Activated naive CD4-positive, alpha-beta T cell treated with anti-CD3 and anti-CD28 coated beads, Interleukin-2, amount 50 U/mL, for 72 hours (primary cell): ENCODE data around the gene BTBD7. TPM values are rescaled to one million over a fixed set of nuclear protein-coding genes. Genes with fewer than 3 reads are reported as not detected.
"Not testable (repeated sequence)": the region's sequence is repeated elsewhere in the genome, so short reads cannot be mapped to it uniquely, and the experiment has no call there.

Experiments used
- ATAC-seq, 2 donors: fragments of 150-1000 bp; cut with Tn5 transposase; 2 replicates each; pipeline ENCODE4 v1.10.0; 2021; ENCODE audit warnings: mild to moderate bottlenecking in 2 of 2, moderate library complexity in 2 of 2
- DNase-seq, 2 donors: peaks; one replicate each; pipeline ENCODE4 v3.0.0; 2021 to 2022; ENCODE audit warnings: low spot score in 2 of 2
- H3K27ac Mint-ChIP-seq, 2 donors: one replicate each; pipeline ENCODE4 v1.8.0; 2022; ENCODE audit warnings: mild to moderate bottlenecking in 2 of 2, mixed read lengths in 2 of 2
- H3K36me3 Mint-ChIP-seq, 2 donors: one replicate each; pipeline ENCODE4 v1.8.0; 2022; ENCODE audit warnings: mixed read lengths in 2 of 2
- H3K9me3 Mint-ChIP-seq, 2 donors: one replicate each; pipeline ENCODE4 v1.8.0; 2022; ENCODE audit warnings: mixed read lengths in 2 of 2
- total RNA-seq, 2 donors: library from RNA; stranded (reverse); gene quantifications; one replicate each; pipeline ENCODE4 v1.2.3, GENCODE V29; 2022

The BTBD7 gene
- total RNA-seq, 2 donors from 2014 or later, result 9.7 to 16.5 TPM

GRCh38 chr14:93239869-93240677 is 92.8 kb downstream of the BTBD7 start:
- Mint-ChIP-seq H3K9me3 (no peaks in the 10 kb centered on the region), H3K27ac (no peak overlapping the region), H3K36me3 (peaks cover 0 to 5% of the 10 kb centered on the region in 2 donors)
- ATAC-seq (peak; percentile 47 to 93), DNase-seq (no peak)

GRCh38 chr14:93234798-93235197 is 98.0 kb downstream of the BTBD7 start:
- no peaks in the 10 kb centered on the region for H3K9me3 Mint-ChIP-seq
- no peak overlapping the region for H3K27ac Mint-ChIP-seq
- no peak for ATAC-seq
- DNase-seq, result no peak
- H3K36me3 Mint-ChIP-seq, result no peaks in the 10 kb centered on the region

- not testable (repeated sequence) for H3K36me3 Mint-ChIP-seq, ATAC-seq, H3K9me3 Mint-ChIP-seq, H3K27ac Mint-ChIP-seq, DNase-seq
Observed at GRCh38 chr14:93233078-93233477, 99.8 kb downstream of the BTBD7 start.

GRCh38 chr14:93232159-93232558 is 100.7 kb downstream of the BTBD7 start:
- ATAC-seq (peak in 1 of 2 donors; percentile 12), DNase-seq (no peak)
- Mint-ChIP-seq H3K9me3 (no peaks in the 10 kb centered on the region), H3K27ac (no peak overlapping the region), H3K36me3 (peaks cover 9% of the 10 kb centered on the region in 2 donors)

DNA sequence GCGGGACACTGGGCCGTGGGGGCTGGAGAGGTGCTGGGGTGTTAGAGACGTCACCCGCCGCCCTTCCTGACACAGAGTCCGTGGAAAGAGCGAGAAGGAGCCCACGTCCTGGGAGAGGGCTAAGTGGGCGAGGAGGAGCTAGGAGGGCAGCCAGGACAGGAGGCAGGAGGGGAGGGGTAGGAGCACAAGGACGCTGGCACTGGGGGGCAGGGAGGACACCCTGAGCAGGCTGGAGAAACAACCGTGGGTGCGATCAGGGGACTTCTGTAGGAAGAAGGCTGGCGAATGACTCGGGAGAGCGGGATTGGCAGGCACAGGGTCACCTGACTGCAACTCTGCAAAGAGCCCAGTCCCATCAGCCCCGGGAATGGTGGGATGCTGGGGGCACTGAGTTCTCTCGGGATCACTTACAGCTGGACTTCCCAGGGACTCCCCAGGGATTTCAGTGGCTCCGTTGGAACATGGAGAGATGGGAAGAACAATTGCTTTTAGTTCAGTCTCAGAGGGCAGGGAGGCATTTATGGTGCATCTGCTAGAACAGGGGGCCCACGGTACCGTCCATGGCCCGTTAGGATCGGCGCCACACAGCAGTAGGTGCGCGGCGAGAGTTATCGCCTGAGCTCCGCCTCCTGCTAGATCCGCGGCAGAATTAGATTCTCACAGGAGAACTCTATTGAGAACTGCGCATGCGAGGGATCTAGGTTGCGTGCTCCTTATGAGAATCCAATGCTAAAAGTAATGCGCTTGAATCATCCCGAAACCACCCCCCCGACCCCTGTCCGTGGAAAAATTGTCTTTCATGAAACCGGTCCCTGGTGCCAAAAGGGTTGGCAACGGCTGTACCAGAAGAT is 101.5 kb downstream of the BTBD7 start:
- H3K36me3 Mint-ChIP-seq, result peaks cover 12 to 14% of the 10 kb centered on the region in 2 donors

DNA sequence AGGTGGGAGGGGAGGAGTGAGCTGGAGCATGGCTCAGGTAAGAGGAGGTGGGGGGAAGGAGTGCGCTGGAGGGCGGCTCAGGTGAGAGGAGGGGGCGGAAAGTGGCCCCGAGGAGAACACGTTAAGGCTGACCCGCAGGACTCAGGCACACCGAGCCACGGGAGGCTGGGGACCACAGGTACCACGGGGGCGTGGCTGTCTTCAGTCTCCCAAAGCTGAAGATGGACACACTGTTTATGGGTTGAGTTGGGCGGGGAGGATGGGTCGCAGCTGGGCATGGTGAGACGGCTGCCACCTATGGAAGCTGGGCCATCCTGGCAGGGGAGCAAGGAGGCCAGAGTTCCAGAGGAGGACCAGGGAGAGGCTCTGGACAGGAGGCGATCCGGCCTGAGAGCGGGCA is 102.3 kb downstream of the BTBD7 start:
- no peak for DNase-seq
- Mint-ChIP-seq H3K9me3 (no peaks in the 10 kb centered on the region), H3K27ac (peak overlapping the region in 1 of 2 donors; percentile 52), H3K36me3 (peaks cover 12 to 19% of the 10 kb centered on the region in 2 donors)
- peak in 1 of 2 donors; percentile 19 for ATAC-seq

More for the DNA sequence above, 101.5 kb downstream of the BTBD7 start:
- DNase-seq (no peak), ATAC-seq (peak; percentile 35 to 52)
- Mint-ChIP-seq H3K27ac (peak overlapping the region in 1 of 2 donors; percentile 52), H3K9me3 (no peaks in the 10 kb centered on the region)

DNA sequence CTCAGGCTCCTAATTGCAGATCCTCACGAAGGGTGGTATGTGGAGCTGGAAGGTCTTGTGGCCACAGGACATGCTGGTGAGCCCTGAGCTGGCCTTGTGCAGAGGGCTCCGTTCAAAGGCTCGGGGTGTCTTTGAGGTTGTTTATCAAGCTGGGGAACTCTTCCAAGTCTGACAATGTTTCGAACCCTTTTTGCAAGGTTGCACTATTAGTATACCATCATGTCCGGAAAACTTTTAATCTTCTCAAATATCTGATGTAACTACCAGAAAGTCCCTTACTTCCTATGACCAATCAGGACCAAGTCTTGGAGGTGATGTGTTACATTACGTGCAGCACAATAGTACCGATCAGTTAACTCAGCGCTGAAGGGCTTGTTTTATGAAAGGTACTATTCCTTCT is 104.3 kb downstream of the BTBD7 start:
- Mint-ChIP-seq H3K27ac (no peak overlapping the region), H3K9me3 (no peaks in the 10 kb centered on the region)
- ATAC-seq, result no peak

GRCh38 chr14:93223565-93223964 is 109.3 kb downstream of the BTBD7 start:
- DNase-seq, result no peak

More for the DNA sequence above, 104.3 kb downstream of the BTBD7 start:
- no peak for DNase-seq
- peaks cover 12 to 25% of the 10 kb centered on the region in 2 donors for H3K36me3 Mint-ChIP-seq

DNA sequence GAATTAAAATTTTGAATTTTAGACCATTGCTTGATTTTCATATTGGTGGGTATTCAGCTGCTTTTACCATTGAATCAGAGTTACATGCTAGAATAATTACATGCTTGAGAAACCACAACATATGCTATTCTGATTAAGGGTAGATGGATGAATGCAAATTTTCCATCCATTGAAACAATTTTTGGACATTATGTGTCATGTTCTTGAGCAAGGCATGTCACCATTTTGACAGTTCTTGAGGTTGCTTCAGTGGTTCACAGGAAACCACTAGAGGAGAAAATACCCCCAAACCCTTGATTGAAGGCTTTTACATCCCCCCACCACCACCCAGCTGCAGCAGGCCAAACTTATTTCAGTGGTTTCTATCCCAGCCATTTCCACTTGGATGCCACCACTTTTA is 112.3 kb downstream of the BTBD7 start:
- peaks cover 27% of the 10 kb centered on the region in 2 donors for H3K36me3 Mint-ChIP-seq
- ATAC-seq (no peak), DNase-seq (no peak)
- H3K27ac Mint-ChIP-seq, result no peak overlapping the region
- H3K9me3 Mint-ChIP-seq, result no peaks in the 10 kb centered on the region

More at GRCh38 chr14:93223565-93223964, 109.3 kb downstream of the BTBD7 start:
- H3K9me3 Mint-ChIP-seq, result no peaks in the 10 kb centered on the region
- H3K36me3 Mint-ChIP-seq, result peaks cover 32 to 36% of the 10 kb centered on the region in 2 donors
- no peak for ATAC-seq
- H3K27ac Mint-ChIP-seq, result no peak overlapping the region

DNA sequence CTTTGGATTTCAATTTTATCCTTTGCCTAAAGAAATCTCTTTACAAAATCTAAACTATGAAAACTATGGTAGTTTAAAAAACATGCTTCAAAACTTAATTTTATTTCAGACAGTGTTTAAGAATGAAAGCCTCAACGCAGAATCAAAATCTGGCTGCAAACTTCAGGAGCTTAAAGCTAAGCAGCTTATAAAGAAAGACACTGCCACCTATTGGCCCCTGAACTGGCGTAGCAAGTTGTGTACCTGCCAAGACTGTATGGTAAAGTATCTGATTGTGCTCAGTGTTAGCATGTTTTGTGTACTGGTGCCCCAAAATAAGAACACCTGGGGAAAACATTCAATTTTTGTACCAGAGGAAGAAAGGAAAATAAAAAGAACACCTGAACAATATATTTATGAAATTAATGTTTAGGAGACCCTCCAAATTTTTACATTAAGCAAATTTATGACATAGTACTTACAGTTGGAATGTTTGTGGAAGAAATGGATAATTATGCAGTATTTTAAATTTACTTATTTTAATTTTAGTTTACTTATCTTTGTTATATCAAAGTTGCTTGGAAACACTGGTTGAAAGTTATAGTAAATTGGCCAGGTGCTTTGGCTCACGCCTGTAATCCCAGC is 113.6 kb downstream of the BTBD7 start:
- H3K36me3 Mint-ChIP-seq, result peaks cover 27 to 28% of the 10 kb centered on the region in 2 donors

GRCh38 chr14:93214598-93214997 is 118.2 kb downstream of the BTBD7 start:
- H3K27ac Mint-ChIP-seq, result no peak overlapping the region
- peaks cover 11% of the 10 kb centered on the region in 2 donors for H3K36me3 Mint-ChIP-seq
- ATAC-seq, result no peak
- no peak for DNase-seq
- no peaks in the 10 kb centered on the region for H3K9me3 Mint-ChIP-seq

More for the DNA sequence above, 113.6 kb downstream of the BTBD7 start:
- ATAC-seq (peak; percentile 50 to 73), DNase-seq (no peak)
- no peaks in the 10 kb centered on the region for H3K9me3 Mint-ChIP-seq
- no peak overlapping the region for H3K27ac Mint-ChIP-seq

DNA sequence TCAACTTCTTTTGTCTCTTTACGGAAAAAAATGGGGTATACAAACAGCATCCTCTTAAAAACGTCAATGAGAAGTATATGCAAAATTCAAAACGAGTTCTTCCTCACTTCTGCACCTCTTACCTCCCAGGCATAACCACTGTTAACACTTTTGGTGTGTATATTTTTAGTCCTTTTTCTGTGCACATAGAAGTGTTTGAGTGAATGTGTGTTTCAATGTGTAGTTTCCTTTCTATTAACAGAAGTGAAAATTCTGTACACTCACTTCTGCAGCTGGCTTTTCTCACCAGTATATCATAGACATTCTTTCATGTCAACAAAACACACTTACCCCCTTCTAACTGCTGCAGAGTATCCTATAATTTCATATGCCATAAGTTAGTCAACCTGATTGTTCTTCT is 120.4 kb downstream of the BTBD7 start:
- ATAC-seq, result no peak
- DNase-seq, result no peak
- Mint-ChIP-seq H3K27ac (no peak overlapping the region), H3K36me3 (peaks cover 5 to 15% of the 10 kb centered on the region in 2 donors), H3K9me3 (no peaks in the 10 kb centered on the region)

DNA sequence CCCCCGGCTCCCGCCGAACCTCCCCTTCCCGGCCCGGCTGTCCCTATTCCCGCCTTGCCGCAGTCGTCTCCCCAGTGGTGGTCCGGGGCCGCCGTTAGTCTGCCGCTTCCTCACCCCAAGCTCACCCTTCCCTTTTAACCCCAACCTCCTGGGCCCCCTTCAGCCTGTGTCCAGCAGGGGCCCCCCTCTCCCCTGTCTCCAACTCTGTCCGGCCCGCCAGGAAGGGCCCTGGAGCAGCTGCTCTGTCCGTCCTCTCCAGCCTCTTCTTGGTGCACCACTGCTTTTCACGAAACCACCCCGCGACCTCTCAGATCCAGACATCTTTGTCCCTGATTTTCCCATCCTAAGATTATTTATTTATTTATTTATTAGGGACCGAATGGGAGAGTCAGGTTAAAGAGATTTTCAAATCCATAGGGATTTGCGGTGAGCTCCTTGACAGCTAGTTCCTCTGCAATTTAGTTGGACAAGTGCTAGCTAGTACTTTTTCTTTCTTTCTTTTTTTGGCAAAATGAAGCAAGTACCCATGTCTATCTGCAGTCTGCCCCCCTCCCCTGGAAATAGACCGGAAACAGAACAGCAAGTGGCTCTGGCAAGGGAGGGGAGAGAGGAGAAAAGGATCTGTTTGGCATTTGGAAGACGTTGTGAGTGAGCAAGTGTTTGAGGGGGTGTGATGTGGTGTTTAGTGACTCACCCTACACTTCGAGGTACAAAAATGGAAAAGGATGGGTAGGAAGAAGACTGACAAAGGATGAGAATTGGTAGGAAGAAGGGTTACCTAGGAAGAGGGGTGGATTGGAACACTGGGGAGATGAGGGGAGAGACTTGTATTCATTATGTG is 125.1 kb downstream of the BTBD7 start:
- Mint-ChIP-seq H3K36me3 (peaks cover 8 to 26% of the 10 kb centered on the region in 2 donors), H3K27ac (peak overlapping the region; percentile 38 to 92), H3K9me3 (no peaks in the 10 kb centered on the region)
- ATAC-seq (peak; percentile 45 to 47), DNase-seq (peak in 1 of 2 donors; percentile 21)

DNA sequence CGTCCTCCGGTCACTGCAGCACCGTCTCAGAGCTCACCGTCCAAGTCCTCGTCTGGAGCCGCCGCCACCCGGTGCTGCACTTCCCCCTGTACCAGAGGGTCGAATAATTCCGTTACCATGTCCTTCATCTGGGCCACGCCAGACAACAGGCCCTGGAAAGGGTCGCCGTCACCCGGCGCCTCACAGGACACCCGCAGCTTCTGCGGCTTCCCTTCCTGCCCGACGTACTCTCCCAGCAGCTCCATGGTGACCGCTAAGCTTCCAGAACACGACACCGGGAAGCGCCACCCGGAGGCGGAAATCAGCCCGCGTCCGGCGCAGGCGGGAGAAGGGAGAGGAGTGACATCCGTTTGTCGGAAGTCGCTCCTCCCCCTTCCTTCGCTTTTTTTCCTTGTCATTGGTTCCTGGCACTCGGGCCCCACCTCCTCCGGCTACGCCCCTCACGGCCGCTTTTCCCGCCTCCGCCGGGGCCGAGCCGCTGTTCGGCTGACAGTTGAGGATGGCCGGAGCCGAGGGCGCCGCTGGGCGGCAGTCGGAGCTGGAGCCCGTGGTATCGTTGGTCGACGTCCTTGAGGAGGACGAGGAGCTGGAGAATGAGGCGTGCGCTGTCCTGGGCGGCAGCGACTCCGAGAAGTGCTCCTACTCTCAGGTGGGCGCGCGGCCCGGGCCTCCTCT is 125.9 kb downstream of the BTBD7 start, which contains the start of the genes GON7 and UBR7:
Gene GON7, minus strand, starts transcription at position 273 of the 675 bp plus-strand sequence. Its CDS starts 28 bp downstream, at position 245.
Gene UBR7, plus strand, starts transcription at position 464 of the 675 bp plus-strand sequence. Its CDS starts 36 bp downstream, at position 500.
- Mint-ChIP-seq H3K27ac (peak within 1 kb of the TSS; percentile 90 to 92), H3K36me3 (peaks cover 8 to 26% of the 10 kb centered on the region in 2 donors), H3K9me3 (no peaks in the 10 kb centered on the region)
- DNase-seq, result peak; percentile 87 to 95
- peak; percentile 89 to 96 for ATAC-seq

DNA sequence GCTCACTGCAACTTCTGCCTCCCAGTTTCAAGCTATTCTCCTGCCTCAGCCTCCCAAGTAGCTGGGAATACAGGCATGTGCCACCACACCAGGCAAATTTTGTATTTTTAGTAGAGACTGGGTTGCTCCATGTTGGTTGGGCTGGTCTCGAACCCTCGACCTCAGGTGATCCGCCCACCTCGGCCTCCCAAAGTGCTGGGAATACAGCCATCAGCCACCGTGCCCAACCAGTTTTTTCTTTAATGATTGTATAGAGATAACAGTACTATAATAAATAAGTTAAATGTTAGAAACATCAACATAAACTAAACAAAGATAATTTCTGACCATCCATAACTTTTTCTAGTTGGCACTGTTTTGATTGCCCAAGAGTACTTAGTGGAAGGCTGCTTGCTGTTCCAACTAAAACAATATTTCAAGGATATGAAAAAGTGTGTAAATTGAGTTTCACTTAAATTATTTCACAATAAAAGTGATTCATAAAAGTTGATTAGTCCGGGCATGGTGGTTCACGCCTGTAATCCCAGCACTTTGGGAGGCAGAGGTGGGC is 131.6 kb downstream of the BTBD7 start:
- Mint-ChIP-seq H3K36me3 (peaks cover 0 to 11% of the 10 kb centered on the region in 2 donors), H3K27ac (no peak overlapping the region), H3K9me3 (no peaks in the 10 kb centered on the region)
- ATAC-seq (no peak), DNase-seq (no peak)
